GM19193 (cell line): ENCODE data around the gene POFUT2.

Source experiments
- POLR2A ChIP-seq: IDR thresholded peaks from 4 replicates; pipeline ENCODE4 v1.6.1; 2011; ENCODE audit not compliant: insufficient read depth, insufficient read length; ENCODE audit errors: extremely low read depth

The POFUT2 gene

GRCh38 chr21:45250914-45251634 lies 36.6 kb downstream of the POFUT2 start:
- TF ChIP-seq POLR2A, result no peak

- TF ChIP-seq POLR2A, result no peak
These were observed 37.4 kb downstream of the POFUT2 start for GRCh38 chr21:45250272-45250671.

- no peak for TF ChIP-seq POLR2A
These were observed 38.1 kb downstream of the POFUT2 start for GRCh38 chr21:45249626-45250025.

- no peak for TF ChIP-seq POLR2A
These were observed 38.8 kb downstream of the POFUT2 start for GRCh38 chr21:45248893-45249381.

- no peak for TF ChIP-seq POLR2A
These were observed 39.3 kb downstream of the POFUT2 start for GRCh38 chr21:45248301-45248892.

- no peak for TF ChIP-seq POLR2A
These were observed 41.0 kb downstream of the POFUT2 start for GRCh38 chr21:45246386-45247320.

- no peak for TF ChIP-seq POLR2A
These were observed 42.8 kb downstream of the POFUT2 start for GRCh38 chr21:45244799-45245340.

GRCh38 chr21:45243603-45244002 lies 44.1 kb downstream of the POFUT2 start:
- no peak for TF ChIP-seq POLR2A

- no peak for TF ChIP-seq POLR2A
These were observed 46.3 kb downstream of the POFUT2 start for GRCh38 chr21:45241357-45241756.

GRCh38 chr21:45237401-45237800 lies 50.3 kb downstream of the POFUT2 start:
- TF ChIP-seq POLR2A, result no peak

GRCh38 chr21:45236481-45236880 lies 51.2 kb downstream of the POFUT2 start:
- no peak for TF ChIP-seq POLR2A

- TF ChIP-seq POLR2A, result no peak
These were observed 52.2 kb downstream of the POFUT2 start for GRCh38 chr21:45235488-45235887.

GRCh38 chr21:45234965-45235364 lies 52.7 kb downstream of the POFUT2 start:
- TF ChIP-seq POLR2A, result no peak

- no peak for TF ChIP-seq POLR2A
These were observed 53.6 kb downstream of the POFUT2 start for GRCh38 chr21:45234127-45234526.

- TF ChIP-seq POLR2A, result no peak
These were observed 56.0 kb downstream of the POFUT2 start for GRCh38 chr21:45231705-45232104.
